HG03095 (cell line): Measurements from ENCODE around the gene RASGRP2.
"Not testable (repeated sequence)": the region's sequence is repeated elsewhere in the genome, so short reads cannot be mapped to it uniquely, and the experiment has no call there.

Experiments used
- ATAC-seq: cut with Tn5 transposase; IDR thresholded peaks from one replicate; pipeline ENCODE4 v1.9.1; 2021; ENCODE audit warnings: moderate library complexity; ENCODE audit not compliant: unreplicated experiment

Gene RASGRP2

DNA sequence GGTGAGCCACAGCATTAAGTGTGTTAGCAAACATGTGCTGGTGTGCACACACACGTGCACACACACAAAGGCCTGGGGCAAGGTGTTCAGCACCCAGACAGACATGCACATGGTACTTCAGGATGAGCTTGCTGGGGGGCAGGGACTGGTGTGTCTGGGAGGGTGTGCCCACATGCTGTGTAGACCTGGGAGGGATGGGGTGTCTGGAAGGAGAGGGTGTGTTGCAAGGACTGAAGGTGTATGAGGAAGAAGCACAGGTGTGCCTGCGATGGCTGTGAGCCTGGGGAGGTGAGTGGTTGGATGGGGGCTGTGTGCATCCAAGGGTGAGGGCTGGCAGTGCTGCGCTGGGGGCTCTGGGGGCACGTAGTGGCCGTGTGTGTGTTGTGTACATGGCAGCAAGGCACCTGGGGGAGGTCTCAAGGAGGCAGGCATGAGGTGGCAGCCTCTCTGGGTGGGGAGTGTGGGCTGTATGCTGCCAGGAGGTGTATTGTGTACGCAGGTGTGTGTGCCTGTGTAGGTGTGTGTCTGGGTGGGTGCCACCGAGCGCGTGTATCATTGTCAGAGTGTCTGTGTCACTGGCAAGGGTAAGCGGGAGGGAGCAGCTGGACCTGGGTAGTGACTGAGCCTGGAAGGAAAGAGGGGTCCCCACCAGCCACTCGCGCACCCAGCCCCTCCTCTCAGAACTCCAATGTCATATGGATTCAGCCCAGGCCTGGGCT lies 23.1 kb downstream of the RASGRP2 start:
- ATAC-seq, result no peak

DNA sequence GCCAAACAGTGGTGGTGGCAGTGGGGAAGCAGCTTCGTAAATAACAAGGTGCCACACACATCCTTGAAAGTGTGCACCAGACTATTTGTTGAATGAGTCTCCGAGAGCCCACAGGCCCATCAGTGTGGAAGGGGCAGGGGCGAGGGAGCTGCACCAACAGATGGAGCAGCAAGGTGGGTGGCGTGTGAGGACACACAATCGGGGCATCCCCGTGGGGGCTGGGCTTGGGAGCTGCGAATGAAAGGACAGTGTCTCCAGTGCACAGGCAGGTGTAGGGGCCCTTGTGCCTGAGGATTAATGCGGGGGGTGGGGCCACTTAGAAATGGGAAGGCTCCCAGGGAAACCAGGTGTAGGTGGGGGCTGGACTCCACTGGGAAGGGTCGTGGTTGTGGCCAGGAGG lies 23.8 kb downstream of the RASGRP2 start:
- ATAC-seq, result no peak

DNA sequence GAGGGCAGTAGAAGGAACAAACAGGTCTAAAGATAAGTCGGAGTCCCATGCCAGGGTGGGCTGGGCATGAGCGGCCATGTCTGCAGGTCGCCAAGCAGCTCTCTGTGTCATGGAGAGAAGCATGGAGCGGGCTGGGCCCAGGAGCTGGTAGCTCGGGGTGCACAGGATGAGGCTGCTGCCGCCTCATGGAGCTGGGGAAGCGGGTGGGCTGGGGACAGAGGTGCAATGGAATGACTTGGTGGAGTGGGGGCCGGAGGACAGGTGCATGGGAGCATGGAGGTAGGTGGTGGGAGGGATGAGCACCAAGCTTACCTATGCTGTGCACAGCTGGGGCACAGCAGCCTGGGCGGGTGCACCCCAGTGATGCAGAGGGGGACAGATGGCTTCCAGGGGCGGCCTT lies 24.5 kb downstream of the RASGRP2 start:
- no peak for ATAC-seq

DNA sequence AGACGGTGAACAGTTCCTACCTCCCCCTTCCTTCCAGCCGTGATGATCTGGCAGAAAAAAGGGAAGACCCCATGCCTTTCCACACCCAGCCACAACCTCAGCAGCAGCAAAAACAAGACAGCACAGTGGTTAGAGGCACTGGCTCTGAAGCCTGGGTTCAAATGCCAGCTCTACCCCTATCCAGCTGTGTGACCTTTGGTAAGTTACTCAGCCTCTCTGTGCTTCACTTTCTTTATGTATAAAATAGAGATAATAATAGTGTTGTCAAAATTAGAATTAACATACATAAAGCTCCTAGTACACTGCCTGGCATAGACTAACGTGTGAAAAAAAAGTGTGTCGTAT lies 25.2 kb downstream of the RASGRP2 start:
- no peak for ATAC-seq

DNA sequence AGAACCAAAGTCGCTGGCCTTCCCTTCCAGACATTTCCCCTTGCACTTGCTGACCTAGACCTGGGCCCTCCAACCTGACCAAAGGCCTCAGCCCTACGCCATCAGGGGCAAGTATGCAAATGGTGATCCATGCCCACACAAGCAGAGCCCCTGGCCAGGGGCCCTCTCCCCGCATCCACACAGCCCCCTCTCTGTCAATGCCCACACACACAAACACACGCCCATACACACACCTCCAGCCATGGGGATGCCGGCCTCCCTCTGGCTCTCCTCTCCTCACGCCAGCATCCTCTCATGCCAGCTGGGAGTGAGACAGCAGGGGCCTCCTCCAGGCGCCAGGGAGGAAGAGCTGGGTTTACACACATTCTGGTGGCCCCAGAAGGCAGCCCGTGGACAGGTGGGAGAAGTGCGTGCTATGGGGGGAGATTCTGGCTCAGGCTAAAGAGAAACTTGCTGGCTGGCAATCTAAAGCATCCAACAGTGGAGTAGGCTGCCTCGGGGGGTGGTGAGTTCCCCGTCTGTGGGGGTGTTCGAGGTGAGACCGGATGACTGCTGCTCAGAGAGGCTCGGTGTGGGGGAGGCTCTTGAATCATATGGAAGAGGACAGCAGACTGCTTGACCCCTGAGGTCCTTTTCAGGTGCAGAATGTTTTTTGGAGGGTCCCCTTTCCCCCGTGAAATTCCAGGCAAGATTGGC lies 25.7 kb downstream of the RASGRP2 start:
- no peak for ATAC-seq

DNA sequence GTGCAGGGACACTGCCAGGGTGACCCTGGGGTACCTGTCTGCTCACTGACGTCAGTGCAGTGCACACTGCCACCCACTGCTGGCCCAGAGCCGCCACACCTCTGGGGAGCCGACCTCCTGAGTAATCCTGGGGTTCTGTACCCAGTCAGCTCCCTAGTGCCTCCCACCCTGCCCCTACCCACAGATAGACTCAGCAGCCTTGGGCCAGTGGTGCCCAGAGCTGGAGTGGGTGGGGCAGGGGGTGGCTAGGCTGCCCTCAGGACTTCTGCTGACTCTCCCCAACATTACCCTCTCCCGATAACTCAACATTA lies 26.7 kb downstream of the RASGRP2 start:
- no peak for ATAC-seq

DNA sequence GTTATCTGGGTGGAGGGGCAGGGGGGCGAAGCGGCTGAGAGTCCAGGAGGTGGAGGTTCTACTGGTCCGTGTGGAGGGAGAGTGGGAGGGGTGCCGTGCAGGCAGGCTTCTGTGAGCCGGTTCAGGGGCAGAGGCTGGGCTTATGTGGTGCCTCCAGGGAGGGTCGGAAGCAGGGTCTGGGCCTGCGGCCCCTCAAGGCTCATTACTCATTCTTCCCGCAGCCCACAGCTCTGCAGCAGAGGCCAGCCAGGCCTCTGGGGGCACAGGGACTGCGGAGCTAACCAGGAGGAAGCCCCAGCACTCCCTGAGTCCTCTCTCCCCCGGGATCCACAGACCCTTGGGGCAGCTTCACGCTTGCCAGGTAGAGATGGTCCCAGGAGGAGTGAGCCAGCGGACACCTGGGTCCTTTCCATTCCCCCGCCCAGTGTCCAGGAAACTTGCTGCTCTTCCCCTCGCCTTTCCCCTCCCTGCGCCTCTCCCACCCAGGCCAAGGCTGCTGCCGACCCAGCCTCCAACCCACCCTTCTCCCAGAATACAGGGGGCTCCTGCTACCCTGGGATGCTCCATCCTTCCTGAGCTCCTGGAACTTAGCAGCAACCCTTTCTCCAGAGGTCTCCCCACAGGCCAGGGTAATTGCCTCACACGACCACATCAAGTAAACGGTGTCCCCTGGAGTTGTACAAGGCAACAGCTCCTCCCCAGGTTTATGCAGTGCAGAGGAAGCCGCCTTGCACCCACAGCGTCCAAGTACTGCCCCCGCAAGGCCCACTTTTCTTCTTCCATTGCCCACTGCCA lies 27.3 kb downstream of the RASGRP2 start:
- no peak for ATAC-seq

DNA sequence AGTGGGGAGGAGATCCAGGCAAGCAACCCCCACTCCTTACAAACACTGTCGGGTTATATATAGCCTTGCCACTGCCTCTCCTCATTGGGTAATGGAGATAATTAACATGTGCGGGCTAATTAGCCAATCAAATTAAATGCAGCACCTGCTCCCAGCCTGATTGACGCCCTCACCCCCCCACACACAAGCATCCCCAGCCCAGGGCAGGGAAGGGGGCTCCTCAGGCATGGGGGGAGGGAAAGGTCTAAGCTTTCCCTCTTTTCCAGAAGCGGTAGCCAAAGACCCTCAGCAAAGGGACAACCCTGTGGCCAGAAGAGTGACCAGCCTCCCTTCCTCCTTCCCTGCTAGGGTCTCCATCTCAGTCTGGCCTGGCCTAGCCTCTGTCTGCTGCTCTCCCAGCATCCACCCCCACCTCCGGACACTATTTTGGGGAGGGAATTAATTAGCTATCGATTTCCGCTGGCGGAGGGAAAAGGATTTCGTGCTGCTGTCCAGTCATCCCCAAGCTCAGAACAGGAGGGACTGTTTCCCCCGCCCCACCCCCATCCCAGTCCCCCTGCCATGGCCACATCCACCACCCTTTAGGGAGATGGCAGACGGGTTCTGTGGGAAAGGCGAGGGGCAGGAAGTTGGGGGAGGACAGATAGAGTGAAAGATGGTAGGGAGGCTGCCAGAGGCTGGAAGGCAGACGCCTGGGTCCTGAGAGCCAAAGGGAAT lies 28.0 kb downstream of the RASGRP2 start:
- no peak for ATAC-seq

DNA sequence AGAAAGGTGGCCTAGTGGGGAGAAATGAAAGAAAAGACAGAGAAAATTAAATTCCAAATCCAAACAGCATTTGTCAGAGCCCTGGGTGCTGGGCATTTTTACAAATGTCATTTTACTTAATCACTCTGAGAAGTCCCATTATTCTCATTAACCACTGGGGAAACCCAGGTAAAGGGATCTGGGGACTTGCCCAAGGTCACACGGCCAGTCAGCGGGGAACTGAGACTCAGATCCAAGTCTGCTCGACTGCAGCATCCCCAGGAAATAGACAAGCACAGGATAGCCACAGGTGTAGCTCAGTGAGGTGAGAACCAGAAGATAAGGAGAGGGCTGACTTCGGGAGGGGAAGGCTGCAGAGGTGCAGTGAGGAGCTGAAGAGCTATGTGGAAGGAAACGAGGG lies 28.8 kb downstream of the RASGRP2 start:
- no peak for ATAC-seq

DNA sequence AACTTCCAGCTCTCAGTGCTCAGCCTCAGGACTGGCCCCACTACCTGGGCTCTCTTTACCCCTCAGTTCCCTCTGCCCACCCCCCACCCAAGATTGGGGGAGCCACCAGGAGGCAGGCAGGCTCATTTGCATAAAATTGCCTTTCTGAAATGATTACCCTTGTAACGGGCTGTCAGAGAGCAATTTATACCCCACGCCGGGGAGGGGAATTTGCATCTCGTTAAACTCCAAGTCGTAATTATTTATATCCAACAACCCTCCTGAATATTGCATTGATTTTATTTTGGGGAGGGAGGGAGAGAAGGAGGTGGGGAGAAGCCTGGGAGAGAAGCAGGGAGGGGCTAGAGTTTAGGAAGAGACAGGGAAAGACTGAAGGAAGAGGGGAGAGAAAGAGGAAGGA lies 29.3 kb downstream of the RASGRP2 start:
- ATAC-seq, result no peak

DNA sequence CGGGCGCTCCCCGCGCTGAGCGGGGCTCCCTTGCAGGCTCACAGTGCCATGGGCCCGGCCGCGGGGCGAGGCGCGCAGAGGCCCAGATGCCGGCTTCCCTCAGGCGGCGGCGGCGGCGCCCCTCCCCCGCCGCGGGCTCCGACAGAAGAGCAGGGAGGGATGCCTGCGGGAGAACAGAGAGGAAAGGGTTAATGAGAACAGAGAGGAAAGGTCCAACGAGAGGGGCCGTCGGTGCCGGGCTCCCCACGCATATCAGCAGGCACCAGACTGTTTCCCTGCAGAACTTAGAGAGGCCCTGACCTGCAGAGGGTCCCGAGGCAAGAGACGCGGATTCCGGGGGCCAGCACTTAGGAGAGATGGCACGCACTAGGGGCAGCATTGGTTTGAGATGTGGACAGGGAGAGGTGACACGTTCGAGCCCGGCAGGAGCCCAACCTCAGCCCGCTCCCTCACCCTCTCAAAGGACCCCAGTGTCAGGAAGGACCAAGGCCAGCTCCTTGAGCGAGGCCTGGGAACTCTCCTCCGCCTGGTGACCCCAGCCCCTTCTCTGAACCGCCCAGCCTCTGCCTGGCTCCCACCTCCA lies 30.1 kb downstream of the RASGRP2 start:
- ATAC-seq, result no peak

DNA sequence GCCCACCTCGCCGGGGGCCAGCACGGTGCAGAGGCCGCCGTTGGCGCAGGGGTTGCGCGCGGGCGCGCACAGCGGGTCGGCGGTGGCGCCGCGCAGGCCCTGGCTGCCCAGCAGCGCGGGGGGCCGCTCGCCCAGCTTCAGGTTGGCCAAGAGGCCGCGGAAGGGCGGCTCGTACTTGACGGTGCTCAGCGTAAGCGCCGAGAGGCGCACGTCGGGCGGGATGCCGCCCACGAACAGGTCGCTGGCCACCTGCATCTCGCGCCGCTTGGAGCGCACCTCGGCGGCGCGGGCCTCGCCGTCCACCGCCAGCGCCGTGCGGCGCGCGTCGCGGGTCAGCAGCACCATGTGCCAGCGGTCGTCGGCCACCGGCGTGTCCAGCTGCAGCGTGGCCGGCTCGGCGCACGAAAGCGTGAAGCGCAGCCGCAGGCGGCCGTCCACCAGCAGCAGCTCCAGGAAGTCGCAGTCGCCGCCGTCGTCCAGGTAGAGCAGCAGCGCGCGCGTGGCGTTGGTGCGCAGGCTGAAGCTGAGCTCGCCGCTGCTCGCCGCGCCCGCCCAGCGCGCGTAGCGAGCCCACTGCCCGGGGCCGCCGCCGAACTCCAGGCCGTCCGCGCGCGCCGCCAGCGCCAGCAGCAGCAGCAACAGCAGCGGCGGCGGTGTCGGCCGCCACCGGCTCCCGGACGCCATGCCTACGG lies 30.8 kb downstream of the RASGRP2 start:
- no peak for ATAC-seq

DNA sequence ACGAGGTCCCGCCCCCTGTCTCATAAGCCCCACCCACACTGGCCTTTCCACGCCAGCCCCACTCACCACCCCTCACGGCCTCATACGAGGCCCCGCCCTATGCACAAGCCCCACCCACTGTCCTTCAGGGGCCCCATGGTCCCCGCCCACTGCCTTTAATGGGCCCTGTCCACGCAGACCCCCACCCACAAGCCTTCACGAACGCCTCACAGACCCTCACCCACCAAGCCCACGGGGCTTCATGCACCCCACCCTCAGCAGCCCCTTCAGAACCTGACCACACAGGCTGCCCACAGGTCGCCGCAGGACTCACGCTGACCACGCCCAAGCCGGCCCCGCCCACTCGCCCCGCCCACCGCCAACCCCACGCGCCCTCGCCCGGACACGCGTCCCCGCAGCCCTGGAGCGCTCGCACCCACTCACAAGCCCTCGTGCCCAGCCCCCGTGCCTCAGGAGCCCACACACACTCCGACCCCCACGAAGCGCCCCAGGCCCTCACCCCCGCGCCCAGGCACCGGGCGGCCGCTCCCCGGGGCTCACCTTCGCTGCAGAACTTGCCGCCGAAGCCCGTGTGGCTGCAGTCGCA lies 31.4 kb downstream of the RASGRP2 start:
- ATAC-seq, result no peak

DNA sequence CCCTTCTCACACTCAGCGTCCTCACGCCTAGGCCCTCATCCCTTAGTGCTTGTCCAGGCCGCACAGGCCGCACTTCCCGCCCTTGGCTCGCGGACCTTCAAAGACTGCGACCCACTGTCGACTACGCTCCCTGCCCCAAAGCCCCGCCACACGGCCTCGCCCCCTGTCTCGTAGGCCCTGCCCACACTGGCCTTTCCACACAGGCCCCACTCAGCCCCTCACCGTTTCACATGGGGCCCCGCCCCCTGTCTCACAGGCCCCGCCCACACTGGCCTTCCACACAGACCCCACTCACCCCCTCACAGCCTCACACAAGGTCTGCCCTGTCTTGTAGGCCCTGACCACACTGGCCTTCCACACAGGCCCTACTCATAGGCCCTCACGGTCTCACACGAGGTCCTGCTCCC lies 32.0 kb downstream of the RASGRP2 start:
- ATAC-seq, result no peak

DNA sequence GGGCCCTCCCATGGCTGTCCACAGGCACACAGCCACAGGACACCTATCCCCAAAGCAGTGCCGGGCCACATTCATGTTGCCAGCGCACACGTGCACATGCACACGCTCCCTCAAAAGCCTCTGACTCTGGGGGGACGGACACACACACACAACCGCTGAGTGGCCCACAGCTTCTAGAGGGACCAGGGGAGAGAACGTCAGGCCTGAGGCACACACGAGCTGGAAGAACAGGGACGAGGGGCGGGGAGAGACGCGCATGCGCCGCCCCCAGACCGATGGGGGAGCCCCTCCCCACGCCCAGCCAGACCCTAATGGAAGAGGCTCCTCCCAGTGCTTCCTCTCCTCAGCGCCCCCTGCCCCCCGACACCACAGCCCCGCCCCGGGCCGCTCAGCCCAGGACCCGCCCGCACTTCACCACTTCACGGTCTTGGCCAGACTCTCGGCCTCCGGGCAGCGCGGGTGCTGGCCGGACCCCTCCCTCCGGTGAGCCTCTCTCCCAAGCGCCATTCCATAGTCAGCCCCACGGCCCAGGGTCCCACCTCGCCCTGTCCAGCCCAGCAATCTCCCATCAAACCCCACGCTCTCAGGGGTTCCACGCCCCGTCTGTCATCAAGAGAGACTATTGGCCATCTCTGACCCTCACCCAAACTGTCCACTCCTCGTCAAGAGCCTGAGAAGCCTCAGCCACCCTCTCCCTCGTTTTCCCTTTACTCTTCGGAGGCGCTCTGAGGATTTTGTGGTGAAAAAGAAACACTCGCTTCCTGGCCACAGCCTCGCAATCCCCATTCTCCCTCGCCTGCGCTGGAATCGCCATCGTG lies 32.6 kb downstream of the RASGRP2 start:
- no peak for ATAC-seq

DNA sequence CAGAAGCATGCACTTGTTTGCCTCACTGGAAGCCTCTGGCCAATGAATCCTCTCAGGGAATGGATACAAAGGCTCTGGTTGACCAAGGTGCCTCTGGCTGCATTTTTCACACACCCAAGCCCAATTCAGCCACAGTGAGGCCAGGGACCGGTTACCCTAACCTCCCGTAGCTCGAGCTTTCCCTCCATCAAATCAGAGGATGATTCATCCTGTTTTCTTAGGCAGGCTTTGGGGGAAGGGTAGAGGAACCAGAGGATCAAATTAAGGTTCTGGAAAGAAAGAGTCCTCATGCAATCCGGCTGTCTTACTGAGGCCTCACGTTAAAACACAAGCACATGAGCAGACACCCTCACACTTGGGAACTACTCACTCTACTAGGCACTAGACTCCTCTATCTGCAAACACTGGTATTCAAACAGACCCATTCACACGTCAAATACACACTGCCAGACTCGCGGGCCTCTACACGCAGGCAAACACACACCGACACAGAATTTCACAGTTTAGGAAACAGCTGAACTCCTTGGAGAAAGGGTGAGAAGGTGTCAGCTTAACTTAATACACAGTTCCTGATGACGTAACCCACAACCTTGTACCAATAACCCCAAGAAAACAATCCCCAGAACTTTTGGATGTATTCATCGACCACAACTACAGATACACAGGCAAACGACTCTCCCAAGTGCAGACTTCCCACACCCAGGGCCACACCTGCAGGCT lies 33.4 kb downstream of the RASGRP2 start:
- ATAC-seq, result no peak

DNA sequence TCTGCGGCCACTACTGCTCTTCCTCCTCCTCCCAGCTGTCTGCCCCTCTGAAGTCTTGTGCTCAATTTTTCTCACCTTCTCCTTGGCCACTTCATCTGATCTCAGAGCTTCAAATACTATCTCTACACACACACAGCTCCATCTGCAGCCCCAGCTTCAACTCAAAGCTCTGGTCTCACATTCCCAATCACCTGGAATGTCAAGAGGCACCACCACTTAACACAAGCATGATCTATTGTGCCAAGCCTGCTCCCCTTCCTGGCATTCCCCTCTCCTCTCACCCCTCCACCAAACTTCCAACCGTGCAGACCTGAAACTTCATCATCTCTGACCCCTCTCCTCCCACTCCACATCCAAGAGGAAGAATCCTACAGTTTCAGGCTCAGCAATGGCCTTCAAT lies 38.4 kb downstream of the RASGRP2 start:
- no peak for ATAC-seq

DNA sequence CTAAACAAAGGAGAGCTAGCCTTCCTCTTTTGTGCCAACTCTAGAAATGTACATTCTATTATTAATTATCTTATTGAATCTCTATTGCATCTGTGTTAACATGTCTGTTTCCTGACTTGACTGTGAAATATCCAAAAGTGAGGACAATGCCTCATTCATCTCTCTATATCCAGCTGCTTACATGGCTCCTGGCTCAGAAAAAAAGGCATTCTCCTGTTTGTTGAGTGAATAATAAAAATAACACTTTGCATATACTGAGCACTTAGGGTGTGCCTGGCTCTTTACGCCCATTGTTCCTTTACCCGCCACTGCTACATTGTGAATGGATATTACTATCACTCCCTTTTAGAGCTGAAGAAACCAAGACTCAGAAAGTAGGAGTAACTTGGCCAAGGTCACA lies 40.9 kb downstream of the RASGRP2 start:
- ATAC-seq, result no peak

DNA sequence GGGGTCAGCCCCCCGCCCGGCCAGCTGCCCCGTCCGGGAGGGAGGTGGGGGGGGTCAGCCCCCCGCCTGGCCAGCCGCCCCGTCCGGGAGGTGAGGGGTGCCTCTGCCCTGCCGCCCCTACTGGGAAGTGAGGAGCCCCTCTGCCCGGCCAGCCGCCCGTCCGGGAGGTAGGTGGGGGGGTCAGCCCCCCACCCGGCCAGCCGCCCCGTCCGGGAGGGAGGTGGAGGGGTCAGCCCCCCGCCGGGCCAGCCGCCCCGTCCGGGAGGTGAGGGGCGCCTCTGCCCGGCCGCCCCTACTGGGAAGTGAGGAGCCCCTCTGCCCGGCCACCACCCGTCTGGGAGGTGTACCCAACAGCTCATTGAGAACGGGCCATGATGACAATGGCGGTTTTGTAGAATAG lies 42.0 kb downstream of the RASGRP2 start:
- not testable (repeated sequence) for ATAC-seq
